ENCODE measurements around the gene PTGDS. TPM values are rescaled to one million over a fixed set of nuclear protein-coding genes. Genes with fewer than 3 reads are reported as not detected.

PTGDS gene
- total RNA-seq, 1 experiment from 2014 or later = 2.2 TPM

DNA sequence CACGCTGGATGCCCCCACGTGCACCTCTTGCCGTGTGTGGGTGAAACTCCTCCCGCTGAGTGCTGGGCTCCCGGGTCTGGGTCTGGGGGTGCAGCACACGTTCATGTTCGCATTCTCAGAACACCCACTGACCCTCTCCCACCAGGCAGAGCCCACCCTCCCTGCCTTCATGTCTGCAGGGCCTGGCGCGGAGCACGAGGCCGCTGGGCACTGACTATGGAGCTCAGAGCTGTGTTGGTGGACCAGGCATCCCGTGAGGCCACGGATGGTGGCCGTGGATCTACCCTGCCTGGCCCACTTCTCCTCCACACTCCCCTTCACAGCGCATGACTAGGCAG, 16.4 kb upstream of the PTGDS start (continued):
- TF ChIP-seq ZNF671 (CRISPR knock-in tag; IDR thresholded peaks at IDR 0.05) = no peak
- TF ChIP-seq, protein P1, sequence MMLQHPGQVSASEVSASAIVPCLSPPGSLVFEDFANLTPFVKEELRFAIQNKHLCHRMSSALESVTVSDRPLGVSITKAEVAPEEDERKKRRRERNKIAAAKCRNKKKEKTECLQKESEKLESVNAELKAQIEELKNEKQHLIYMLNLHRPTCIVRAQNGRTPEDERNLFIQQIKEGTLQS (CRISPR knock-in tag; conservative IDR thresholded peaks at IDR 0.05) = no peak

DNA sequence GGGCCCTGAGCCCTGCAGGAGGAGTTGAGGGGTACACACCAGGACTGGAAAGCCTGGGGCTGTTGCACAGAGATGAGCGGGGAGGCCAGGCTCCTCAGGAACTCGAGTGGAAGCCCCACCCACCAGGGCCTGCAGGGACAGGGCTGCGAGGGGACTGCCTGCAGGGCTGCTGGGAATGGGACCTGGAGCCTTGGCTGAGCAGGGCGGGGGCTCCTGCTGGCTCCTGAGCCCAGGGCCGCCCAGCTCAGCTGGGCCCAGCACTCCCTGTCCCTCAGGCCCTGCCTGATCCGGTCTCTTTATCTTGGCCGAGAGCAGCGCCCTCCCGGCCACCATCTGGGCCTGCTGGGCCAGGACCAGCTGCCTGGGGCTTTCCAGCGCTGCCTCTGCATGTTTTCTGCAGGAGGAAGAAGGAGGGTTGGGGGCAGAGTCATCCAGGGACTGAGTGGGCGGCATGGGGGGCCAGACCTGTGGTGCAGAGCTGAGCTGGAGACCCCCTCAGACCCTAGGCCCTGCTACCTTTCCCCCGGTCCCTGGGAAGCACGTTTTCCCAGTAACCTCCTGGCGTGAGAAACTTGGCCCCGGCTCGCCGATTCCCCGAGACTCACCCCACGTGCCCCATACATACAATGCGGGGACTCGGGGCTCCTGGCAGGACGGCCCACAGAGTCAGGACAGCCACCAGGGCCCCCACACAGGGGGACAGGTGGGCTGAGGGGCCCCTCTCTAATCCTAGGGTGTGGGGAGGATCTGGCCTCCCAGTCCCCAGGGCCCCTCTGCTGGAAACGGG, 15.8 kb upstream of the PTGDS start:
- no peak for DNase-seq (ENCODE audit: low spot score)
- Mint-ChIP-seq H3K4me3 (no peak overlapping the region), H3K4me1 (peaks cover 10% of the 10 kb centered on the region), H3K27me3 (ENCODE audit: low read depth) (no peaks in the 10 kb centered on the region), H3K27ac (no peak overlapping the region), H3K9me3 (peaks cover 4% of the 10 kb centered on the region), H3K36me3 (no peaks in the 10 kb centered on the region)
- TF ChIP-seq KAT7 (CRISPR knock-in tag; IDR thresholded peaks at IDR 0.05; ENCODE audit: borderline replicate concordance) = no peak
- ChIA-PET POLR2A (interaction anchor here (0.6 kb wide), 1 partner anchor 456 kb away, joined by 3 read pairs; no protein-coding TSS in a partner anchor), CTCF (interaction anchor here (0.6 to 1.5 kb wide), 7 partner anchors 14 to 192 kb away, joined by 3 to 5 read pairs (median 4); partner anchors contain the start of gene FBXW5)
- ATAC-seq = 0 out of 2 replicates have a peak, but pooled peaks have one; percentile 15

DNA sequence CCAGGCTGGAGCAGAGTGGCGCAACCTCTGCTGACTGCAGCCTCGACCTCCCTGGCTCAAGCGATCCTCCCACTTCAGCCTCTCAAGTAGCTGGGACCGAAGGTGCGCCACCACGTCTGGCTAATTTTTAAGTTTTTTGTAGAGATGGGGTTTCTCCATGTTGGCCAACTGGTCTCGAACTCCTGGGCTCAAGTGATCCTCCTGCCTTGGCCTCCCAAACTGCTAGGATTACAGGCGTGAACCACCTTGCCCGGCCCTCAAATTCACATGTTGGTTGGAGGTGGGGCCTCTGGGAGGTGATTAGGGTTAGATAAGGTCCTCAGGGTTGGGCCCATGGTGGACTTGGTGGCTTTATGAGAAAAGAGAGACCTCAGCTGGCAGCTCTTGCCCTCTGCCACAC, 15.1 kb upstream of the PTGDS start:
- POLR2A ChIA-PET = no interaction called here
- no peak overlapping the region for H3K27ac Mint-ChIP-seq
- DNase-seq (ENCODE audit: low spot score) (no peak), ATAC-seq (no peak)
- no peaks in the 10 kb centered on the region for H3K36me3 Mint-ChIP-seq
- H3K4me3 Mint-ChIP-seq = no peak overlapping the region
- no peaks in the 10 kb centered on the region for H3K9me3 Mint-ChIP-seq
- CTCF ChIA-PET = interaction anchor here (0.7 to 1.5 kb wide), 6 partner anchors 14 to 193 kb away, joined by 3 to 5 read pairs (median 4); partner anchors contain the start of gene FBXW5
- H3K27me3 Mint-ChIP-seq (ENCODE audit: low read depth) = no peaks in the 10 kb centered on the region
- no peak for TF ChIP-seq FOXK1 (CRISPR knock-in tag; IDR thresholded peaks at IDR 0.05)
- TF ChIP-seq, protein P2, sequence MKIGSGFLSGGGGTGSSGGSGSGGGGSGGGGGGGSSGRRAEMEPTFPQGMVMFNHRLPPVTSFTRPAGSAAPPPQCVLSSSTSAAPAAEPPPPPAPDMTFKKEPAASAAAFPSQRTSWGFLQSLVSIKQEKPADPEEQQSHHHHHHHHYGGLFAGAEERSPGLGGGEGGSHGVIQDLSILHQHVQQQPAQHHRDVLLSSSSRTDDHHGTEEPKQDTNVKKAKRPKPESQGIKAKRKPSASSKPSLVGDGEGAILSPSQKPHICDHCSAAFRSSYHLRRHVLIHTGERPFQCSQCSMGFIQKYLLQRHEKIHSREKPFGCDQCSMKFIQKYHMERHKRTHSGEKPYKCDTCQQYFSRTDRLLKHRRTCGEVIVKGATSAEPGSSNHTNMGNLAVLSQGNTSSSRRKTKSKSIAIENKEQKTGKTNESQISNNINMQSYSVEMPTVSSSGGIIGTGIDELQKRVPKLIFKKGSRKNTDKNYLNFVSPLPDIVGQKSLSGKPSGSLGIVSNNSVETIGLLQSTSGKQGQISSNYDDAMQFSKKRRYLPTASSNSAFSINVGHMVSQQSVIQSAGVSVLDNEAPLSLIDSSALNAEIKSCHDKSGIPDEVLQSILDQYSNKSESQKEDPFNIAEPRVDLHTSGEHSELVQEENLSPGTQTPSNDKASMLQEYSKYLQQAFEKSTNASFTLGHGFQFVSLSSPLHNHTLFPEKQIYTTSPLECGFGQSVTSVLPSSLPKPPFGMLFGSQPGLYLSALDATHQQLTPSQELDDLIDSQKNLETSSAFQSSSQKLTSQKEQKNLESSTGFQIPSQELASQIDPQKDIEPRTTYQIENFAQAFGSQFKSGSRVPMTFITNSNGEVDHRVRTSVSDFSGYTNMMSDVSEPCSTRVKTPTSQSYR (CRISPR knock-in tag; IDR thresholded peaks at IDR 0.05) = no peak
- TF ChIP-seq, protein P3, sequence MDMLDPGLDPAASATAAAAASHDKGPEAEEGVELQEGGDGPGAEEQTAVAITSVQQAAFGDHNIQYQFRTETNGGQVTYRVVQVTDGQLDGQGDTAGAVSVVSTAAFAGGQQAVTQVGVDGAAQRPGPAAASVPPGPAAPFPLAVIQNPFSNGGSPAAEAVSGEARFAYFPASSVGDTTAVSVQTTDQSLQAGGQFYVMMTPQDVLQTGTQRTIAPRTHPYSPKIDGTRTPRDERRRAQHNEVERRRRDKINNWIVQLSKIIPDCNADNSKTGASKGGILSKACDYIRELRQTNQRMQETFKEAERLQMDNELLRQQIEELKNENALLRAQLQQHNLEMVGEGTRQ (CRISPR knock-in tag; IDR thresholded peaks at IDR 0.05) = no peak
- TF ChIP-seq, protein P4, sequence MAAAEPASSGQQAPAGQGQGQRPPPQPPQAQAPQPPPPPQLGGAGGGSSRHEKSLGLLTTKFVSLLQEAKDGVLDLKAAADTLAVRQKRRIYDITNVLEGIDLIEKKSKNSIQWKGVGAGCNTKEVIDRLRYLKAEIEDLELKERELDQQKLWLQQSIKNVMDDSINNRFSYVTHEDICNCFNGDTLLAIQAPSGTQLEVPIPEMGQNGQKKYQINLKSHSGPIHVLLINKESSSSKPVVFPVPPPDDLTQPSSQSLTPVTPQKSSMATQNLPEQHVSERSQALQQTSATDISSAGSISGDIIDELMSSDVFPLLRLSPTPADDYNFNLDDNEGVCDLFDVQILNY (CRISPR knock-in tag; IDR thresholded peaks at IDR 0.05) = no peak
- TF ChIP-seq CREB1 (CRISPR knock-in tag; IDR thresholded peaks at IDR 0.05) = no peak
- H3K4me1 Mint-ChIP-seq = peaks cover 10% of the 10 kb centered on the region

DNA sequence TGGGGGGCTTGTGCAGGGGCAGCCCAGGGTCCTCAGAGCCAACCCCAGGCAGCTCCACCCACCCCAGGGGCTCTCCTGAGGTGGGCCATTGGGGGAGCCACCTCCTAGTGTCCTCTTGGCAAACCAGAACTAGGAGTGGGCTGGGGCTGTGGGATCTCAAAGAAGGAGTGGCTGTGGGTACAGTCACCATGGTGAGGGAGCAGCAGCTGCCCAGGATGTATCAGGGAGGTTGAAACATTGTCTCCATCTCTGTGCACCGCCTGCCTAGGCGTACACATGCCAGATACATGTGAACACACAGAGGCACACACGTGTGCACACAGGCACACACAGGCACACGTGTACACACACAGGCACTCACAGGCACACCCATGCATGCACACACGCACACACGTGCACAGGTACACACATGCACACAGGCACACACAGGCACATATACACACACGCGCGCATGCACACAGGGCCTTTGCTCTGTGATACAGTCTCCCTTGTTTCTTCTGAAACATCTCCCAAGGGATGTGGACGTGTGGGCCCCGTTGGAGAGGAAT, 14.5 kb upstream of the PTGDS start:
- H3K36me3 Mint-ChIP-seq = no peaks in the 10 kb centered on the region
- H3K27me3 Mint-ChIP-seq (ENCODE audit: low read depth) = no peaks in the 10 kb centered on the region
- CTCF ChIA-PET = interaction anchor here (0.7 to 2.0 kb wide), 3 partner anchors 67 to 172 kb away, joined by 3 to 7 read pairs (median 4); no protein-coding TSS in a partner anchor
- TF ChIP-seq, protein P5, sequence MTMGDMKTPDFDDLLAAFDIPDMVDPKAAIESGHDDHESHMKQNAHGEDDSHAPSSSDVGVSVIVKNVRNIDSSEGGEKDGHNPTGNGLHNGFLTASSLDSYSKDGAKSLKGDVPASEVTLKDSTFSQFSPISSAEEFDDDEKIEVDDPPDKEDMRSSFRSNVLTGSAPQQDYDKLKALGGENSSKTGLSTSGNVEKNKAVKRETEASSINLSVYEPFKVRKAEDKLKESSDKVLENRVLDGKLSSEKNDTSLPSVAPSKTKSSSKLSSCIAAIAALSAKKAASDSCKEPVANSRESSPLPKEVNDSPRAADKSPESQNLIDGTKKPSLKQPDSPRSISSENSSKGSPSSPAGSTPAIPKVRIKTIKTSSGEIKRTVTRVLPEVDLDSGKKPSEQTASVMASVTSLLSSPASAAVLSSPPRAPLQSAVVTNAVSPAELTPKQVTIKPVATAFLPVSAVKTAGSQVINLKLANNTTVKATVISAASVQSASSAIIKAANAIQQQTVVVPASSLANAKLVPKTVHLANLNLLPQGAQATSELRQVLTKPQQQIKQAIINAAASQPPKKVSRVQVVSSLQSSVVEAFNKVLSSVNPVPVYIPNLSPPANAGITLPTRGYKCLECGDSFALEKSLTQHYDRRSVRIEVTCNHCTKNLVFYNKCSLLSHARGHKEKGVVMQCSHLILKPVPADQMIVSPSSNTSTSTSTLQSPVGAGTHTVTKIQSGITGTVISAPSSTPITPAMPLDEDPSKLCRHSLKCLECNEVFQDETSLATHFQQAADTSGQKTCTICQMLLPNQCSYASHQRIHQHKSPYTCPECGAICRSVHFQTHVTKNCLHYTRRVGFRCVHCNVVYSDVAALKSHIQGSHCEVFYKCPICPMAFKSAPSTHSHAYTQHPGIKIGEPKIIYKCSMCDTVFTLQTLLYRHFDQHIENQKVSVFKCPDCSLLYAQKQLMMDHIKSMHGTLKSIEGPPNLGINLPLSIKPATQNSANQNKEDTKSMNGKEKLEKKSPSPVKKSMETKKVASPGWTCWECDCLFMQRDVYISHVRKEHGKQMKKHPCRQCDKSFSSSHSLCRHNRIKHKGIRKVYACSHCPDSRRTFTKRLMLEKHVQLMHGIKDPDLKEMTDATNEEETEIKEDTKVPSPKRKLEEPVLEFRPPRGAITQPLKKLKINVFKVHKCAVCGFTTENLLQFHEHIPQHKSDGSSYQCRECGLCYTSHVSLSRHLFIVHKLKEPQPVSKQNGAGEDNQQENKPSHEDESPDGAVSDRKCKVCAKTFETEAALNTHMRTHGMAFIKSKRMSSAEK (CRISPR knock-in tag; IDR thresholded peaks at IDR 0.05; ENCODE audit: borderline replicate concordance) = no peak
- TF ChIP-seq CBFB (CRISPR knock-in tag; IDR thresholded peaks at IDR 0.05; ENCODE audit: low read depth) (no peak), FOXP1 (CRISPR knock-in tag; IDR thresholded peaks at IDR 0.05; ENCODE audit: borderline replicate concordance) (no peak), SOX15 (CRISPR knock-in tag; IDR thresholded peaks at IDR 0.05) (no peak), FOXK1 (CRISPR knock-in tag; IDR thresholded peaks at IDR 0.05) (no peak), ZNF423 (CRISPR knock-in tag; IDR thresholded peaks at IDR 0.05) (no peak), GRHL2 (CRISPR knock-in tag; IDR thresholded peaks at IDR 0.05; ENCODE audit: insufficient replicate concordance, severe bottlenecking) (no peak)
- ATAC-seq (no peak), DNase-seq (ENCODE audit: low spot score) (no peak)
- no peaks in the 10 kb centered on the region for H3K9me3 Mint-ChIP-seq
- H3K4me1 Mint-ChIP-seq = peaks cover 10% of the 10 kb centered on the region
- no peak overlapping the region for H3K4me3 Mint-ChIP-seq
- no peak overlapping the region for H3K27ac Mint-ChIP-seq
- POLR2A ChIA-PET = no interaction called here
